ENCODE results near the gene SERPINA5.

SERPINA5 gene

GRCh38 chr14:94617988-94618822, 37.0 kb downstream of the SERPINA5 start:
- Mint-ChIP-seq H3K27me3 (peaks cover 44% of the 10 kb centered on the region), H3K4me3 (no peak overlapping the region), H3K27ac (ENCODE audit: low read depth) (no peak overlapping the region), H3K36me3 (ENCODE audit: insufficient read depth) (no peaks in the 10 kb centered on the region), H3K4me1 (no peaks in the 10 kb centered on the region), H3K9me3 (no peaks in the 10 kb centered on the region)
- no peak for DNase-seq (ENCODE audit: low spot score in 2 of 2)
- no peak for ATAC-seq (replicated peaks; ENCODE audit: extremely low read depth, poor library complexity, severe bottlenecking)

GRCh38 chr14:94619297-94619696, 38.1 kb downstream of the SERPINA5 start:
- H3K4me1 Mint-ChIP-seq, result no peaks in the 10 kb centered on the region
- H3K27ac Mint-ChIP-seq (ENCODE audit: low read depth), result no peak overlapping the region
- no peaks in the 10 kb centered on the region for H3K36me3 Mint-ChIP-seq (ENCODE audit: insufficient read depth)
- no peak overlapping the region for H3K4me3 Mint-ChIP-seq
- ATAC-seq (replicated peaks; ENCODE audit: extremely low read depth, poor library complexity, severe bottlenecking), result no peak
- no peaks in the 10 kb centered on the region for H3K9me3 Mint-ChIP-seq
- DNase-seq (ENCODE audit: low spot score in 2 of 2), result no peak
- H3K27me3 Mint-ChIP-seq, result peaks cover 44% of the 10 kb centered on the region

GRCh38 chr14:94620597-94620996, 39.4 kb downstream of the SERPINA5 start:
- H3K4me3 Mint-ChIP-seq, result no peak overlapping the region

GRCh38 chr14:94621358-94622134, 40.3 kb downstream of the SERPINA5 start:
- Mint-ChIP-seq H3K27me3 (peaks cover 37% of the 10 kb centered on the region), H3K4me3 (no peak overlapping the region), H3K27ac (ENCODE audit: low read depth) (no peak overlapping the region), H3K4me1 (no peaks in the 10 kb centered on the region), H3K9me3 (no peaks in the 10 kb centered on the region), H3K36me3 (ENCODE audit: insufficient read depth) (no peaks in the 10 kb centered on the region)
- ATAC-seq (replicated peaks; ENCODE audit: extremely low read depth, poor library complexity, severe bottlenecking) (no peak), DNase-seq (ENCODE audit: low spot score in 2 of 2) (no peak)

More at GRCh38 chr14:94620597-94620996, 39.4 kb downstream of the SERPINA5 start:
- Mint-ChIP-seq H3K9me3 (no peaks in the 10 kb centered on the region), H3K4me1 (no peaks in the 10 kb centered on the region), H3K27ac (ENCODE audit: low read depth) (no peak overlapping the region), H3K27me3 (peaks cover 44% of the 10 kb centered on the region), H3K36me3 (ENCODE audit: insufficient read depth) (no peaks in the 10 kb centered on the region)
- DNase-seq (ENCODE audit: low spot score in 2 of 2) (no peak), ATAC-seq (replicated peaks; ENCODE audit: extremely low read depth, poor library complexity, severe bottlenecking) (no peak)

- H3K36me3 Mint-ChIP-seq (ENCODE audit: insufficient read depth), result no peaks in the 10 kb centered on the region
- ATAC-seq (replicated peaks; ENCODE audit: extremely low read depth, poor library complexity, severe bottlenecking), result no peak
- no peaks in the 10 kb centered on the region for H3K9me3 Mint-ChIP-seq
- H3K4me1 Mint-ChIP-seq, result no peaks in the 10 kb centered on the region
- H3K27ac Mint-ChIP-seq (ENCODE audit: low read depth), result no peak overlapping the region
- H3K4me3 Mint-ChIP-seq, result no peak overlapping the region
- peaks cover 42% of the 10 kb centered on the region for H3K27me3 Mint-ChIP-seq
- no peak for DNase-seq (ENCODE audit: low spot score in 2 of 2)
These were observed 41.6 kb downstream of the SERPINA5 start for GRCh38 chr14:94622653-94623421.

- H3K27ac Mint-ChIP-seq (ENCODE audit: low read depth), result no peak overlapping the region
- H3K4me1 Mint-ChIP-seq, result no peaks in the 10 kb centered on the region
- no peaks in the 10 kb centered on the region for H3K9me3 Mint-ChIP-seq
- no peak overlapping the region for H3K4me3 Mint-ChIP-seq
- no peak for ATAC-seq (replicated peaks; ENCODE audit: extremely low read depth, poor library complexity, severe bottlenecking)
- no peak for DNase-seq (ENCODE audit: low spot score in 2 of 2)
- no peaks in the 10 kb centered on the region for H3K36me3 Mint-ChIP-seq (ENCODE audit: insufficient read depth)
- peaks cover 43% of the 10 kb centered on the region for H3K27me3 Mint-ChIP-seq
These were observed 42.2 kb downstream of the SERPINA5 start for GRCh38 chr14:94623422-94623809.

GRCh38 chr14:94623856-94624499, 42.8 kb downstream of the SERPINA5 start:
- no peaks in the 10 kb centered on the region for H3K9me3 Mint-ChIP-seq
- H3K4me3 Mint-ChIP-seq, result no peak overlapping the region
- peaks cover 48% of the 10 kb centered on the region for H3K27me3 Mint-ChIP-seq
- H3K27ac Mint-ChIP-seq (ENCODE audit: low read depth), result no peak overlapping the region
- no peaks in the 10 kb centered on the region for H3K4me1 Mint-ChIP-seq
- DNase-seq (ENCODE audit: low spot score in 2 of 2), result no peak
- no peaks in the 10 kb centered on the region for H3K36me3 Mint-ChIP-seq (ENCODE audit: insufficient read depth)
- ATAC-seq (replicated peaks; ENCODE audit: extremely low read depth, poor library complexity, severe bottlenecking), result no peak

GRCh38 chr14:94624537-94625352, 43.5 kb downstream of the SERPINA5 start:
- no peak overlapping the region for H3K4me3 Mint-ChIP-seq
- H3K4me1 Mint-ChIP-seq, result no peaks in the 10 kb centered on the region

GRCh38 chr14:94625353-94625635, 44.1 kb downstream of the SERPINA5 start:
- no peak for DNase-seq (ENCODE audit: low spot score in 2 of 2)

More at GRCh38 chr14:94624537-94625352, 43.5 kb downstream of the SERPINA5 start:
- Mint-ChIP-seq H3K36me3 (ENCODE audit: insufficient read depth) (no peaks in the 10 kb centered on the region), H3K27ac (ENCODE audit: low read depth) (no peak overlapping the region), H3K27me3 (peaks cover 47% of the 10 kb centered on the region), H3K9me3 (no peaks in the 10 kb centered on the region)
- ATAC-seq (replicated peaks; ENCODE audit: extremely low read depth, poor library complexity, severe bottlenecking) (no peak), DNase-seq (ENCODE audit: low spot score in 2 of 2) (no peak)

GRCh38 chr14:94628578-94628977, 47.4 kb downstream of the SERPINA5 start:
- Mint-ChIP-seq H3K36me3 (ENCODE audit: insufficient read depth) (no peaks in the 10 kb centered on the region), H3K9me3 (no peaks in the 10 kb centered on the region), H3K4me3 (no peak overlapping the region), H3K27ac (ENCODE audit: low read depth) (no peak overlapping the region), H3K4me1 (no peaks in the 10 kb centered on the region), H3K27me3 (peaks cover 41% of the 10 kb centered on the region)
- DNase-seq (ENCODE audit: low spot score in 2 of 2) (no peak), ATAC-seq (replicated peaks; ENCODE audit: extremely low read depth, poor library complexity, severe bottlenecking) (no peak)

More at GRCh38 chr14:94625353-94625635, 44.1 kb downstream of the SERPINA5 start:
- H3K4me3 Mint-ChIP-seq, result no peak overlapping the region
- H3K4me1 Mint-ChIP-seq, result no peaks in the 10 kb centered on the region
- peaks cover 41% of the 10 kb centered on the region for H3K27me3 Mint-ChIP-seq
- no peaks in the 10 kb centered on the region for H3K36me3 Mint-ChIP-seq (ENCODE audit: insufficient read depth)
- H3K9me3 Mint-ChIP-seq, result no peaks in the 10 kb centered on the region
- no peak for ATAC-seq (replicated peaks; ENCODE audit: extremely low read depth, poor library complexity, severe bottlenecking)
- H3K27ac Mint-ChIP-seq (ENCODE audit: low read depth), result no peak overlapping the region

GRCh38 chr14:94630396-94630795, 49.2 kb downstream of the SERPINA5 start:
- peaks cover 41% of the 10 kb centered on the region for H3K27me3 Mint-ChIP-seq
- no peak overlapping the region for H3K27ac Mint-ChIP-seq (ENCODE audit: low read depth)
- no peaks in the 10 kb centered on the region for H3K36me3 Mint-ChIP-seq (ENCODE audit: insufficient read depth)
- H3K4me1 Mint-ChIP-seq, result no peaks in the 10 kb centered on the region
- ATAC-seq (replicated peaks; ENCODE audit: extremely low read depth, poor library complexity, severe bottlenecking) (no peak), DNase-seq (ENCODE audit: low spot score in 2 of 2) (no peak)
- no peak overlapping the region for H3K4me3 Mint-ChIP-seq
- no peaks in the 10 kb centered on the region for H3K9me3 Mint-ChIP-seq

All from central memory CD8-positive, alpha-beta T cell (primary cell).